ENCODE measurements around the gene FDXR.

Gene FDXR

DNA sequence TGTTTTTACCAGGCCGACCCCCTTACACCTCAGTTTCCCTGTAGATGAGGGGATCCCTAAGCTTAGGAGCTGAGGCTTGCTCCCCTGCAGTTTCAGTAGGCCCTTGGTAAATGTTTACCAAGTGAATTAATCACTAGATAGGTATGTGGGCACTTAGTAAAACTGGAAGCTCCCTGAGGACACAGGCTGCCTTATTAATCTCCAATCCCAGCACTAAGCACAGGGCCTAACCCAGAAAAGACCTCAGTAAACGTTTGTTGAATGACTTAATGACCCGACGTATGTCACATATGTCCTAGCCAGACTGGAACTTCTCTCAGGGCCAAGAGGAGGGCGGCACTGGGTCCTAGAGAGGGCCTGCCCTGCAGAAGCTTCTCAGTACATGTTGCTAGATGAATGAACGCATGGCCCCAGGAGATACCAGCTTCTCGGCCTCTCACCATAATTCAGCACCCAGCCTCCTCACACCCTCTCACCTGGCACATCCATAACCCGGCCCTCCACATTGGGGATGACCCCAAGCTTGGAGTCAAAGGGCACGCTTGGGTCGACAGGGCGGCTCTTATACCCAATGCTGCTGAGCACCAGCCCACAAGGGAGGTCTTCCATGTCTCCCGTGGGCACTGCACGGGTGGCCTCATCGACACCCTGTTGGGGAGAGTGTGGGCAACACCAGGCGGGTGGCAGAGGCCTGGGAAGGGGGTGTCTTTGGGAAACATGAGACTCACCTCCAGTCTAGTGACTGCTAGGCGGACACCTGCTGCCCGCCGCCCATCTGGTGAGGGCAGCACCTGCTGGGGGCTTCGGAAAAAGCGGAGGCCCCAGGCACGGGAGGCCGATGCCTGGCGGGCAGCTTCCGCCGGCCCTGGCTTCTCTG is 9.1 kb downstream of the FDXR start:
- H3K4me3 ChIP-seq (ENCODE audit: low read length), result no peak overlapping the region
- no peak for DNase-seq (ENCODE audit: low read depth)
- TF ChIP-seq, protein P1, sequence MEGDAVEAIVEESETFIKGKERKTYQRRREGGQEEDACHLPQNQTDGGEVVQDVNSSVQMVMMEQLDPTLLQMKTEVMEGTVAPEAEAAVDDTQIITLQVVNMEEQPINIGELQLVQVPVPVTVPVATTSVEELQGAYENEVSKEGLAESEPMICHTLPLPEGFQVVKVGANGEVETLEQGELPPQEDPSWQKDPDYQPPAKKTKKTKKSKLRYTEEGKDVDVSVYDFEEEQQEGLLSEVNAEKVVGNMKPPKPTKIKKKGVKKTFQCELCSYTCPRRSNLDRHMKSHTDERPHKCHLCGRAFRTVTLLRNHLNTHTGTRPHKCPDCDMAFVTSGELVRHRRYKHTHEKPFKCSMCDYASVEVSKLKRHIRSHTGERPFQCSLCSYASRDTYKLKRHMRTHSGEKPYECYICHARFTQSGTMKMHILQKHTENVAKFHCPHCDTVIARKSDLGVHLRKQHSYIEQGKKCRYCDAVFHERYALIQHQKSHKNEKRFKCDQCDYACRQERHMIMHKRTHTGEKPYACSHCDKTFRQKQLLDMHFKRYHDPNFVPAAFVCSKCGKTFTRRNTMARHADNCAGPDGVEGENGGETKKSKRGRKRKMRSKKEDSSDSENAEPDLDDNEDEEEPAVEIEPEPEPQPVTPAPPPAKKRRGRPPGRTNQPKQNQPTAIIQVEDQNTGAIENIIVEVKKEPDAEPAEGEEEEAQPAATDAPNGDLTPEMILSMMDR (conservative IDR thresholded peaks at IDR 0.05; ENCODE audit: low read length), result no peak

GRCh38 chr17:74862919-74863318 is 9.9 kb downstream of the FDXR start:
- TF ChIP-seq, protein P1 (conservative IDR thresholded peaks at IDR 0.05; ENCODE audit: low read length), result no peak
- DNase-seq (ENCODE audit: low read depth), result no peak
- no peak overlapping the region for H3K4me3 ChIP-seq (ENCODE audit: low read length)

- TF ChIP-seq, protein P1 (conservative IDR thresholded peaks at IDR 0.05; ENCODE audit: low read length), result peak; percentile 67
- no peak overlapping the region for H3K4me3 ChIP-seq (ENCODE audit: low read length)
- peak; percentile 36 for DNase-seq (ENCODE audit: low read depth)
These were observed 10.5 kb downstream of the FDXR start for GRCh38 chr17:74862108-74862901.

DNA sequence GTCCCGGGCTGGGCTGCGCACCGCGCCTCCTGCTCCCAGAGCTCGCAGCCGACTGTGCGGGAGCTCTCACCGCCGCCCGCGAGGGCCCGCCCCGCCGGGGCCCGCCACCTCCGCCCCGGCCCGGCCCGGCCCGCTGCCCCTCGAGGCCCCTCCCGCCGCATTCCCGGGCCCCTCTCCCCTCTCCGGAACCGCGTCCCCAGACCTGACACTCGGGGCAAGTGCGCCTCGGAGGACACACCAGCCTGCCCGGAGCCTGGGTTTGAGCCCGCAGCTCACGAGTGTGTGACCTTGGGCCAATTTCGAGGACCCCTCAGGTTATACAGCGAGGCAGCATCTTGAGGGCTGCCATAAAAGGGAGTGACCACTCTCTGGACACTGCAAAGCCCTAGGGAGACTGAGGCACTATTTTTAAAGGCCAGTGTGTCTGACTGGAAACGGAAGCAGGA is 11.1 kb downstream of the FDXR start:
- no peak overlapping the region for H3K4me3 ChIP-seq (ENCODE audit: low read length)
- TF ChIP-seq, protein P1 (conservative IDR thresholded peaks at IDR 0.05; ENCODE audit: low read length), result no peak
- no peak for DNase-seq (ENCODE audit: low read depth)

GRCh38 chr17:74860872-74861661 is 11.7 kb downstream of the FDXR start:
- DNase-seq (ENCODE audit: low read depth), result no peak
- TF ChIP-seq, protein P1 (conservative IDR thresholded peaks at IDR 0.05; ENCODE audit: low read length), result no peak
- H3K4me3 ChIP-seq (ENCODE audit: low read length), result no peak overlapping the region

- H3K4me3 ChIP-seq (ENCODE audit: low read length), result no peak overlapping the region
- no peak for DNase-seq (ENCODE audit: low read depth)
These were observed 12.4 kb downstream of the FDXR start for GRCh38 chr17:74860229-74860871.

More at GRCh38 chr17:74860229-74860871, 12.4 kb downstream of the FDXR start:
- TF ChIP-seq, protein P1 (conservative IDR thresholded peaks at IDR 0.05; ENCODE audit: low read length), result no peak

All from AG10803 (cell line).